COLO829 (cell line): ENCODE measurements around the gene WIZ.
"Not testable (repeated sequence)": the region's sequence is repeated elsewhere in the genome, so short reads cannot be mapped to it uniquely, and the experiment has no call there.

Source experiments
- DNase-seq: peaks from one replicate; pipeline ENCODE4 v3.0.0; 2012; ENCODE audit warnings: low spot score

Gene WIZ

GRCh38 chr19:15430526-15431120 is 19.1 kb downstream of the WIZ start:
- DNase-seq, result no peak

- no peak for DNase-seq
Measured at GRCh38 chr19:15429825-15430467, 19.8 kb downstream of the WIZ start.

- DNase-seq, result no peak
Measured at GRCh38 chr19:15428956-15429824, 20.6 kb downstream of the WIZ start.

DNA sequence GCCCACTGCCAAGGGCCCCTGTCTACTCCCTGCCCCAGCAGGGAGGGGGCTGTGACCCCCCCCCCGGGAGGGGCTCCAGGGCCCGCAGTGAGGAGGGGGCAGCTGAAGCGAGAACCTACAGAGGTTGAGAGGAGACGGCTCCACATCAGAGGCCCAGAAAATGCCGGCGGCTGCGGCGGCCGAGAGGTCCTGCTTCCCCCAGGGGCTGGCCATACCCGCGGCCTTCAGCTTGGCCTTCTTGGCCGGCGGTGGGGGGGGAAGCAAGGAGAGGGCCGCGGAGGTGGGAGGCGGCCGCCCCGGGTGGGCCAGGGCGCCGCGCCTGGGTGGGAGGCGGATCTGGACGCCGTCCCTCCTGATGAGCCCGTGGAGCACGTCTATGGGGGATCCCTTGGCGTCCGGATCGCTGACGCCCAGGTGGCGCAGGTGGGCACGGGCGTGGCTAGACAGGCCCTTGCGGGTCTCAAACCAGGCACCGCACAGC is 21.7 kb downstream of the WIZ start:
- no peak for DNase-seq

- DNase-seq, result no peak
Measured at GRCh38 chr19:15427350-15427700, 22.4 kb downstream of the WIZ start.

- no peak for DNase-seq
Measured at GRCh38 chr19:15426485-15427349, 23.0 kb downstream of the WIZ start.

DNA sequence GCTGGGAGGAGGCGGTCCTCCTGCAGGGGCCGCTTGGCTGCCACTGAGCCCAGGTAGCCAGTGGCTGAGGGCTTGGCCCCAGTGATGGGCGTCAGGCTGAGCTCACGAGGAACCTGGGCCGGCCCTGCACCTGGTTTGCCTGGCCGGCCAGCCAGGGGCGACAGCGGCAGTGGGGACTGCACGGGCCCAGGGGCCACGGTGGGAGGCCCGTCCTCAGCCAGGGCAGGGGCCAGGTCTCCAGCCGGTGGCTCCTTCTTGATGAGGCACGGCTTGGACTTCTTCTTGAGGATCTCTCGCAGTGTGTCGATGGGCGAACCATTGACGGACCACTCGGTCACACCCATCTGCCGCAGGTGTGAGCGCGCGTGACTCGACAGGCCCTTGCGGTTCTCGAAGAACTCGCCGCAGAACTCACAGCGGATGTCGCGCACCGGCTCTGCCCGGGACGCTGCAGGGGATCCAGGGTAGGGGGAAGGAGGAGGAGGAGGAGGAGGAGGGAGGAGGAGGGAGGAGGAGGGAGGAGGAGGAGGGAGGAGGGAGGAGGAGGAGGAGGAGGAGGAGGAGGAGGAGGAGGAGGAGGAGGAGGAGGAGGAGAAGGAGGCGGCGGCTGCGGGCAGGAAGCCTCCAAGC is 24.3 kb downstream of the WIZ start:
- DNase-seq, result no peak

- DNase-seq, result no peak
Measured at GRCh38 chr19:15424692-15425272, 25.0 kb downstream of the WIZ start.

DNA sequence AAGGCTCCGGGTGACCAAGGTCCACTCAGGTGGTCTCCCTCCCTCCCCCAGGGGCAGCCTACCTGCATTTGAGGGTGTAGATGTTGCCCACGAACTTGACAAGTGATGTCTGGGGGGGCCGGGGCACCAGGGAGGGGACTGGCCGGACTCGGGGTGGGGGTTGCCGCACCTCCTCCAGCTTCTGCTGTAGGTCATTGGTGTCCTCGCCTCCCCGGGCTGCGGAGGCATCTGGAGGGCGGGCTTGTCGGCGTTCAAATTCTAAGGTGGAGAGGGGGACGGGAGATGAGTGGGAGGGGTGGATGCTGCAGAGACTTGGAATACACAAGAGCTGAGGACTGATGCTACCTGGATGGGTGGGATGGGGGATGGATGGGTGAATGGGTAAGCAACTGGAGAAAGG is 25.6 kb downstream of the WIZ start:
- no peak for DNase-seq

DNA sequence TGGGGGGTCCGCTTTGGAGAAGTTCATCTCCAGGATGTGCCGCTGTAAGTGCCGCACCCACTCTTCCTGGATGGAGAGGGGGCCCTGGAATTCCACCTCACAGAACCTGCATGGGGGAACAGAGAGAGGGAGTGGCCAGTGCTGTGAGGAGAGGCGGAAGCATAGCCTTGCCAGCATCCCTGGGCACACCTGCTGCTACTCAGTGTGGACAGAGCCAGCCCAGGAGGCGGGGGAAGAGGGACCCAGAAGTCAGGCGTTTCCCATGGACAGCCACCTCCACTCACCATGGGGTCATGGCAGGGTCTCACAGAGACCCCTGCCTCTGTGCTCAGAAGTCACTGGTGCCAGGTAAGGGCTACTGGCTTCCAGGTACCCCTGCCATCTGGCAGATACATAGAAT is 26.6 kb downstream of the WIZ start:
- DNase-seq, result no peak

DNA sequence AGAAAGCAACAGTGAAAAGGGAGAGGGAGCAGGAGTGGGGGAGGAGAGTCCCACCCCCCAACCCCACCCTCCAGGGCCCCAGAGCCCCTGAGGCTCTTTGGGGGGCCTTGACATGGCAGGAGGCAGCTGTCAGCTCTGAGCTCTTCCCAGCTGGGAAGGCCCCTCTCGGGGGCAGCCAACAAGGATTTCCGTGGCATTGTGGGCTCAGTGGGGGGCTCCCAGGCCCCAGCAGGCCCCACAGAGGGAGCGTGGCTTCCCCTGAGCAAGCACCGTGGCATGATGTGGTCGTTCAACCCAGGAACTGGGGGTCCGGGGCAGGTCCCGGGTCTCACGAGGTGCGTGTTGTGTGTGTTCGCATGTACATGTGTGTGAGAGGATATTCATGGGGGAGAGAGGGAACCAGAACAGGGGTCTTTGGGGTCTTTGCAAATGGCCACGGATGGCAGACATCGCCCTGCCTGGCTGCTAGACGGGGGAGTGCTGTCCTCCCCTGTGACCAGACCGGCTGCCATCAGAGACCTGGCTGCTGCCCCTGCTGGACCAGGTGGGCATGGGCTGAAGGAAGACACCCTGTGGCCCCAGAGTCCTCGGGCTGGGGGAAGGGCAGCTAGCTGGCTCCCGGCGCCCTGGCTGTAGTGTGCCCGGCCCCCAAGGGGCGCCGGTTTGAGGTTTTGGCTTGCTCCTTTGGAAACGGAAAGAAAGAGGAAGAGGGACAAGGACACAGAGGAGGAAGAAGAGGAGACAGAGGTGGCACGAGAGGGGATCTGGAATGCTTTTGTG is 27.3 kb downstream of the WIZ start:
- DNase-seq, result no peak

DNA sequence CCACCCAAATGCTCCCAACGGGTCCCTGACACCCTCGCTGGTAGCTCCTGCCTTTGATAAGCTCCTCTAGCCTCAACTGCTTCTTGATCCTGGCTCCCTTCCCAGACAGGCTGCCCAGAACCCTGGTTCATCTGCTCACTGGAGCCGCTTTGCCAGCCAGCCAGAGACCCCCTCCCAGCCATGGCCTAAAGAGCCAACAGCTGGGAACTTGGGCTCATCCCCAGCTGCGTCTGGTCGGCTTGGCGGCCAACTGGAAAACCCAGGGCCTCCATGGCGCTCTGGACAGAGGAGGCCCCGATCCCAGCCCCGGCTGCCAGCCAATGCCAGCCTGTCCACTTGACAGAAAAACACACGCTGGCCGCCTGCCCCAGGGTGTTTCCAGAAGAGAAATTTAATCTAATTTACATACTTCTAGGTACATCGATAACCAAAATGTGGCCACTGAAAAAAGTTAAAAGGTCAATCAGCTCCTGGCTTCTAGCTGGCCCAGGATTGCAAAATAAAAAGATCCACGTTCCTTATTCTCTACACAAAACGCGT is 28.0 kb downstream of the WIZ start:
- DNase-seq, result no peak

- no peak for DNase-seq
Measured at GRCh38 chr19:15421136-15421695, 28.5 kb downstream of the WIZ start.

DNA sequence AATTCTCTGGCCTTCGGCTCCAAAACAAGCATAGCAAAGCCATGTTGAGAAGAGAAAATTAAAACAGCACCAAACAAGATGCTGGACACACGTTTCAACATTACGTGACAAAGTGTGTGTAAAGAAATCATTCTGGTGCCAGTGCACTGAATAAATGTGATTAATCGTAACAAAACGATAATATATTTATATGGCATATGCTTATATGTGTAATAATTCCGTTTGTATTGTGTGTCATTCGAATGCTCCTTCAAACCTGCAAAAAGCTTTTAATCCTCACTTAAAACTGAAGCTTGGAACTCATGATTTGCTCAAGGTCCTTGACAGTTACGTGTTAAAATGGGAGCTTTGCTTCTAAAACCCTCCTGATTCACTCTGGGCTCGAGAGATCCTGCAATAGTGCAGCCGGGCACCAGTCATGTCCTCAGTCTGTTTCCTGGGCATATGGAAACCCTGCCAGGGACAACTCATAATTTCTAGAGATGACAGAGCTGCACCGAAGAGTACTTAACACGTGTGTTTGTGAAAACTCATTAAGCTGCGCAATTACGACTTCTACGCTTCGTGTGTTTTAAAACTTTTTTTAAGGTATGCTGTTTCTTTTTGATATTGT is 30.2 kb downstream of the WIZ start:
- no peak for DNase-seq

GRCh38 chr19:15418579-15419412 is 31.0 kb downstream of the WIZ start, which contains the start of gene AKAP8L:
Gene AKAP8L (minus strand): TSS chr19:15418988. CDS start chr19:15418923, 65 bp downstream.
- peak; percentile 100 for DNase-seq

DNA sequence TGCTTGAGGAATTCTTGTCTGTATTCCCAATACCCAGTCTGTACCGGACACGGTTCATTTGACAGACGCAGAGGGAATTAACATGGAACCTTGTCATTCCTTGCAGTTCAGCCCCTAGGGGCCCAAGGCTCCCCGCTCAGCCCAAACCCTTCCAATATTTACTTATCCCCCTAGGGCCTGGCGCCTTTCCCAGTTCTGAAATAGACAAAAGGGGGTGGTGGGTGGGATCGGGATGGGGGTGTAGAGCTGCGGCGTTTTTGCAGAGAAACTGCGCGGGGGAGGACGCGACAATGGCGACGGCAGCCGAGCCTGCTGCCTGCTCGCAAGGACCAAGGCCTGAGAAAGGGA is 31.6 kb downstream of the WIZ start:
- no peak for DNase-seq

GRCh38 chr19:15417699-15418098 is 32.1 kb downstream of the WIZ start:
- no peak for DNase-seq

- DNase-seq, result no peak
Measured at GRCh38 chr19:15412832-15413231, 36.9 kb downstream of the WIZ start.

DNA sequence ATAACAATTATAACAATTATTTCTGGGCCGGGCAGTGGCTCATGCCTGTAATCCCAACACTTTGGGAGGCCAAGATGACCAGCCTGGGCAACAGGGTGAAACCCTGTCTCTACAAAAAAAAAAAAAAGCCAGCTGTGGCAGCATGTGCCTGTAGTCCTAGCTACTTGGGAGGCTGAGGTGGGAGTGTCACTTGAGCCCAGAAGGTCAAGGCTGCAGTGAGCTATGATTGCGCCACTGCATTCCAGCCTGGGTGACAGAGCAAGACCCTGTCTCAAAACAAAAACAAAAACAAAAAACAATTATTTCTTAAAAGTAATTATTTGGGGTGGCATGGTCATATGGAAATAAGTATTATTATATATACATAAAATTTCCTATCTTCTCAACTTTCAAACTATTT is 38.4 kb downstream of the WIZ start:
- DNase-seq, result not testable (repeated sequence)
